ENCODE results near the gene FOXRED2. TPM values are rescaled to one million over a fixed set of nuclear protein-coding genes. Genes with fewer than 3 reads are reported as not detected.

Gene FOXRED2
- total and polyA plus RNA-seq, 2 of the 8 experiments (the other 6 are each of a cell fraction or from before 2014, with no cell fraction given), result 11.5 to 27.8 TPM

DNA sequence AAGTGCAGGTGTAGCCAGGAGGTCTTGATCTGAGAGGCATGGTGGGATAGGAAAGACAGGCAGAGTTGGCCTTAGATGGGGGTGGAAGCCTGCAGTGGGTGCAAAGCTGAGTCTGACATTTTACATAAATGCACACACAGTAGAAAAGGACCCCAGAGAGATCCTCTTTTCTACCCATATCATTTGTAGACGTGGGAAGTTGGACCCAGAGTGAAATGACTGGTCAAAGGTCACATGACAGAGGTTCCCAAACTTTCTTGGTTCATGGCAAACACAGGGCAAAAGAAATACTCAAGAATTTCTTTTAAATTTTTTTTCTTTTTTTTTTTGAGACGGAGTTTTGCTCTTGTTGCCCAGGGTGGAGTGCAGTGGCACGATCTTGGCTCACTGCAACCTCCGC, 6.2 kb upstream of the FOXRED2 start:
- Histone ChIP-seq H3K27me3 (replicated peaks in 1 of 4; ENCODE audit: control insufficient read depth in 3 of 4, extremely low read depth in 1 of 4, insufficient read depth in 3 of 4, low read length in 3 of 4) (0 out of 7 replicates have a peak, but pooled peaks cover 0 to 4% (median 1%) of the 10 kb centered on the region in 4 experiments), H2AFZ (ENCODE audit: low read length) (no peak overlapping the region), H3K14ac (ENCODE audit: insufficient read length) (no peak overlapping the region), H2BK15ac (ENCODE audit: low read length) (no peak overlapping the region), H3K9me3 (ENCODE audit: insufficient read depth in 2 of 2, low read depth in 1 of 2, low read length in 1 of 2) (no peaks in the 10 kb centered on the region), H3K18ac (ENCODE audit: extremely low read depth, low read length) (no peak overlapping the region), H3K27ac (ENCODE audit: low read depth, low read length) (no peak overlapping the region), H3K79me2 (ENCODE audit: control insufficient read depth in 1 of 2, insufficient read depth in 2 of 2, low read length in 2 of 2) (no peaks in the 10 kb centered on the region), H4K20me1 (replicated peaks in 1 of 2; ENCODE audit: control insufficient read depth in 1 of 2, insufficient read depth in 2 of 2, low read length in 2 of 2) (peaks cover 3 to 22% of the 10 kb centered on the region in 2 experiments), H3K23me2 (ENCODE audit: low read depth, low read length) (no peaks in the 10 kb centered on the region), H3K79me1 (ENCODE audit: low read depth, low read length) (no peaks in the 10 kb centered on the region; the same call in 1 of the 2 replicates), H4K5ac (ENCODE audit: insufficient read length, low read depth, low read length) (no peak overlapping the region), H2AK5ac (ENCODE audit: low read depth, low read length) (no peak overlapping the region), H3K4me1 (replicated peaks in 1 of 4; ENCODE audit: control insufficient read depth in 3 of 4, insufficient read depth in 4 of 4, low read length in 3 of 4) (no peaks in the 10 kb centered on the region), H2BK120ac (replicated peaks; ENCODE audit: low read depth, low read length) (no peak overlapping the region), H4K8ac (ENCODE audit: extremely low read depth, insufficient read depth, low read length) (no peak overlapping the region), H3K56ac (replicated peaks; ENCODE audit: insufficient read length, low read depth, low read length) (no peak overlapping the region), H3K23ac (ENCODE audit: insufficient read length) (no peak overlapping the region), H2BK20ac (ENCODE audit: low read length) (no peak overlapping the region), H2BK5ac (ENCODE audit: low read depth, low read length) (no peak overlapping the region), H3K4me3 (ENCODE audit: extremely low read depth in 1 of 4, insufficient read depth in 2 of 4, low read depth in 3 of 4, low read length in 4 of 4) (no peak overlapping the region), H3K36me3 (ENCODE audit: control insufficient read depth in 2 of 4, insufficient read depth in 4 of 4, low read length in 3 of 4) (peaks cover 56 to 76% (median 70%) of the 10 kb centered on the region in 4 experiments), H3K9ac (replicated peaks in 1 of 4; ENCODE audit: extremely low read depth in 1 of 4, low read depth in 3 of 4, low read length in 3 of 4) (no peak overlapping the region), H2BK12ac (ENCODE audit: low read depth, low read length) (no peak overlapping the region), H3K4ac (replicated peaks; ENCODE audit: insufficient read length, low read depth, low read length) (no peak overlapping the region), H3K4me2 (ENCODE audit: insufficient read depth in 1 of 2, low read depth in 2 of 2, low read length in 2 of 2) (no peak overlapping the region), H4K91ac (replicated peaks; ENCODE audit: insufficient read length, low read length) (no peak overlapping the region)
- no peak for TF ChIP-seq BRCA1 (IDR thresholded peaks at IDR 0.05; ENCODE audit: low read depth, low read length)
- CTCF ChIA-PET (ENCODE audit: partially characterized antibody), result interaction anchor here (1.6 to 5.6 kb wide), 4 partner anchors 10 to 219 kb away, joined by 5 to 63 read pairs (median 10); no protein-coding TSS in a partner anchor
- POLR2A ChIA-PET (ENCODE audit: partially characterized antibody), result interaction anchor here (1.1 to 8.8 kb wide), 4 partner anchors 10 to 31 kb away, joined by 3 to 92 read pairs (median 3); partner anchors contain the start of gene TXN2
- WGBS, 2 experiments (ENCODE audit: extremely low coverage in 1 of 2, insufficient coverage in 1 of 2, insufficient read length in 1 of 2, insufficient replicate concordance in 2 of 2, low coverage in 1 of 2, low lambda C conversion rate in 2 of 2, missing lambda C conversion rate in 1 of 2), result 95% methylated on average over 4 of the region's 4 CpGs; no CpG with 5 or more reads in 1 of the 2 experiments
- DNase-seq (ENCODE audit: low read depth in 1 of 2, low spot score in 2 of 2) (no peak), FAIRE-seq (no peak)
